Activated T-helper 1 cell treated with Interleukin-2 at 50 U/mL for 16 hours (primary cell): ENCODE results near the gene PRR5L.

Experiments
- DNase-seq: peaks from one replicate; pipeline ENCODE4 v3.0.0-alpha.2; 2020; ENCODE audit warnings: low read depth

The PRR5L gene

DNA sequence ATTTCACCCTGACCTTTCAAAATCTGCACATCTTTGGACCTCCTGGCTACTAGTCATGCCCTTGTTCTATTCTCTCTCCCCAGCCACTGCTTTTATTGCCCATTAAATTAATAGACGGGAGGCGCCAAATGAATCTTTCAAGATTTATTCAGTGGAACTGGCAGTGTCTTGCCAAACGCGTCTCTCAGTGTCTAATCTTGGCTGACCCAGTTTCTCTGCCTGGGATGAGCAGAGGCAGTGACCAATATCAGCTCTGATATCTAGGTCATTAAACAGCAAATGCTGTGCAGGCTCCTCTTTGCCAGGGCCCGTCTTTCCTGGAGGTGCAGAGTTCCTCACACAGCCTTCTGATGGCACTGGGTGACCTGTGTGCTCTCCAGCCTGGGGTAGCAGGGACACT, 140.0 kb downstream of the PRR5L start:
- no peak for DNase-seq

DNA sequence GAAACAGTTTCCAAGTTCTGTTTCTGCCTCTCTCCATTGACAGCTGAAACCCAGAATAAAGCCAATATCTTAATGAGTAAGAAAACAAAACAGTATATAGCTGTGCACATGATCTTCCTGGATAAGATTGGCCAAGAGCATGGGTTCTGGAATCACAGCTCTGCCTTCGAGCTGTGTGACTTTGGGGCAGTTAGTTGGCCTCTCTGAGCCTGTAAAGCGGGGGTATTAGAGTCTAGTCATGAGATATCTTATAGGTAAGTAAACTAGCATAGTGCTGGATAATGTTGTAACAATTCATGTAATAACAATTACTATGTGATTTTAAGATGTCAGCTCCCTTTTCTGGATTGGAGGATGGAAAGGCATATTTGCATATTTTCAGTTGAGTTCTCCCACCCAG, 140.5 kb downstream of the PRR5L start:
- DNase-seq: no peak

DNA sequence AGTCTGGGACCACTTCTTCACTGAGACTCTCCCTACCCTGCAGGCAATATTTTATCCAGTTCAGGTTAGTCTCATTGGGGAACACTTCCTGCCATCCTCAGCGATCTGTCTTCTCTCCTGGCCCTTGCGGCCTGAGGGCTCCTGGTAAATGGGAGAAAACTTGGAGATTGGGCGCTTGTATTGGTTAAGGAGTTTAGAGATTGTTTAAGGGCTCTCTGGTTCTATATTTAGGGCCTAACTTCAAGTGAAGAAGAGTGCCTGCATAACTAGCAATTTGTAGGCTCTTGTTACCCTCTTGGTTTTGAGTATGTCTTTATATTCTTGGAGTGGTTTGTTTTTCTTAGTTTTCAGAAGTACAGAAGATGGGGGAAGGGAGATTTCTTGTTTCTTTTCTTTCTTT, 141.3 kb downstream of the PRR5L start:
- no peak for DNase-seq

DNA sequence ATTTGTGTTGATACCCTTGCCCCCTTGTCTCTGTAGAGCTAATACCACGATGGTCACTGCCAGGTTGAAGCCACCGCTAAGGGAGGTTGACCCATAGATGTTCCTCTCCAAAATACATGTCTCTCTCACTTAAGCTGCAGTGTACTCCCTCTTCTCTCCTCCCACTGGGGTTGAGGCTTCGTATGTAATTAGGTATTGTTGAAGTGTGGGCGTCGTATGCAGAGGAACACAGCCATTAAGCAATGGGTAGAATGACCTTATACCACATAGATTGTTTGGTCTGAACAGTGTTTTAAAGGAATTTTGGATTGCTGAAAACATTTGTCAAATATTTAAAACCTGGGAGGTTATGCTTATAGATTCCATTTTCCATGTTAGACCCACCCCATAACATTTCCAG, 142.0 kb downstream of the PRR5L start:
- no peak for DNase-seq

DNA sequence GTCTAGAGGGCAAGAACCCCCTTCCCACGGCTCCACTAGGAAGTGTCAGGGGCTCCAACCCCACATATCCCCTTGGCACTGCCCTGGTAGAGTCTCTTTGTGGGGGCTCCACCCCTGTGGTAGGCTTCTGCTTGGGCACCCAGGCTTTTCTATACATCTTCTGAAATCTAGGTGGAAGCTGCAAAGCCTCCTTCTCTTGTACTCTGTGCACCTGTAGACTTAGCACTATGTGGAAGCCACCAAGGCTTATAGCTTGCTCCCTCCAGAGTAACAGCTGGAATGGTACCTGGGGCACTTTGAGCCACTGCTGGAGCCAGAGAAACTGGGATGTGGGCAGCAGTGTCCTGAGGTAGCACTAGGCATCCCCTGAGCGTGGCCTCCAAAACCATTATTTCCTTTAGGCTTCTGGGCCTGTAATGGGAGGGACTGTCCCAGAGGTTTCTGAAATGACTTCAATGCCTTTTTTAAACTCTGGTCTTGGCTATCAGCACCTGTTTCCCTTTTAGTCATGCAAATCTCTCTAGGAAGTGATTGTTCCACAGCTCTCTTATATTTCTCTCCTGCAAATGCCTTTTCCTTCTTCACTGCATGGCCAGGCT, 145.6 kb downstream of the PRR5L start:
- no peak for DNase-seq

DNA sequence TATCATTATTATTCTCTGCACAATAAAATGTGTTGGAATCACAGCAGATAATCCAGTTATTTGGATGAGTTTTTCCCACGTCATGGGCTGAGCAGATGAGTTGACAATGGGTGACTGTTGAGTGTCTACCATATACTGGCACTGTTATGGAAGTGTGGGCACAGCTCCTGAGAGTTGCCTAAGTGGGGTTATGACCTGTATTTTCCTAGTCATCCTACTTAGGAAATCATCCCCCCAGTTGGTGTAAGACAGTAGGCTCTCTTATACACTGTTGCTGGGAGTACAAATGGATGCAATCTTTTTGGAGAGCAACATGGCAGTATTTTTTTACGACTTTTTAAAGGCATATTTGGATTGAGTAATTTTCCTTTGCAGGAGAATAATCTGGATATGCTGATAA, 147.6 kb downstream of the PRR5L start:
- DNase-seq: no peak

DNA sequence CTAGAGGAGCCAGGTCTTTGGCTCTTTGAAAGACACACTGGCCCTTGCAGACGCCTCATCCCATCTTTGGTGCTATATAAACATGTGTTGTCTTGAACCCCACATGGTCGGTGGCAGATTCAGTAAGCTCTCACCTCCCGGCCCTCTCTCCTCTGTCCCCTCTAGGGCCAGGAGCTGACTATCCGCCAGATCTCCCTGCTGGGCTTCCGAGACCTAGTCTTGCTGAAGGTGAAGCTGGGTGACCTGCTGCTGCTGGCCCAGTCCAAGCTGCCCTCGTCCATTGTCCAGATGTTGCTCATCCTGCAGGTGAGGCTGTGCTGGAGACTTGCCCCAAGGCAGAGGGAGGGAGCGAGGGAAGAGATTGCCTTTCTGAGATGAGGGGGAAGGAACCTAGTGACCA, 150.0 kb downstream of the PRR5L start:
- DNase-seq: no peak

DNA sequence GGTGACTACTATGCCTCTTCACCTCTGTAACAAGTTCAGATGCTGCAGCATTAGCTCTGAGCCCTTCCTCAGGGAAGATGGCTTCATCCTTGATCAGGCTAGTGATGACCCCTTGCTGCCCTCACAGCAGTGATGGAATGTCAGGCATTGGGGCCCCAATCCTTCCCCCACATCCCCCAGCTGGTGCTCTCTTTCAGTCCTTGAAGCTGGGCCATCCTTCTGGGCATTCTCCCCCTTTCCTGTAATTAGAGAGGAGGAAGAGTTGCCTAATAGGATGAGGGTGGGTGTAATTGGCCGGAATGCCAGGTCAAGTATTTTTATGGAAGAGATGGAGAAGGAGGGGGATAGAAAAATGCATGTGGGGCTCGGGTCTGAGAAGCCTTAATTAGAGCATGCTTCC, 151.4 kb downstream of the PRR5L start:
- DNase-seq: no peak

DNA sequence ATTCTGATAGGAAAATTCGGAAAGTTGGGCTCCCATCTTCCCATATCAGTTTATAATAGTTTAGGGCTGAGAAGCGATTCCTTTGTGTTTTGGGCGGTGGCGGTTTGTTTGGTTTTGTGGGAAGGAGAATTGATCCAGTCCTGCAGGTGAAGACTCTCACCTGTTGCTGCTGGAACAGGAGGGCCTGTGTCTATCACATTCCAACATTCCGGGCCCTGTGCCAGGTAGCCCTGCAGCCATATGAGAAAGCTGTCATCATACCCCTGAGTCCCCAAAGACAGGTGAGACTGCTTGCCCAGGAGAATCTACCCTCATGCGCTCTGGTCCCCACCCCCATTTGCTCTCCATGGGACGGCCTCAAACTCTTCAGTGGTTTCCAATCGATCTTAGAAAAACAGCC, 151.9 kb downstream of the PRR5L start:
- no peak for DNase-seq

DNA sequence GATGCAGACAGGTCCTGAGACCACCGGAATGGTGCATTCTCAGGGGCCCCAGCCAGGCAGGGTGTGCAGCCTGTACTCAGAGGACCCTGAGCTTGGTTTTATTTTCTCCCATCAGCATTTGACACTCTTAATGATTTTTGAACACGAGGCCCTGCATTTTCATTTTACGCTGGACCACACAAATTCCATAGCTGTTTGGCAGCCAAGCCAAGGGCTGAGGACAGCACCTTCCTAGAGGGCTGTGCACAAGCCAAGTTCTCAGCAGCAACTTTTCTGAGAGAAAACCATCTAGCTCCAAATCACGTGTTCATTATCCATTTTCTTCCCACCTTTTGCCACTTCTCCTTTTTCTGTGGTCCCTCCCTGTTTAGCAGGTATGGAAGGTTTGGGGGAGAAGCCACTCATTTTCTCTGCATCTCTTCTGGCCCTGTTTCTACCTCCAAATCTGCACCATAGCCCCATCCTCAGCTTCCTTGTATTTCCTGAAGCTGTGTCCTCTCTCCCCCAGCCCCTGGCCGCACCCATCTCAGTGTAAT, 153.5 kb downstream of the PRR5L start:
- no peak for DNase-seq

DNA sequence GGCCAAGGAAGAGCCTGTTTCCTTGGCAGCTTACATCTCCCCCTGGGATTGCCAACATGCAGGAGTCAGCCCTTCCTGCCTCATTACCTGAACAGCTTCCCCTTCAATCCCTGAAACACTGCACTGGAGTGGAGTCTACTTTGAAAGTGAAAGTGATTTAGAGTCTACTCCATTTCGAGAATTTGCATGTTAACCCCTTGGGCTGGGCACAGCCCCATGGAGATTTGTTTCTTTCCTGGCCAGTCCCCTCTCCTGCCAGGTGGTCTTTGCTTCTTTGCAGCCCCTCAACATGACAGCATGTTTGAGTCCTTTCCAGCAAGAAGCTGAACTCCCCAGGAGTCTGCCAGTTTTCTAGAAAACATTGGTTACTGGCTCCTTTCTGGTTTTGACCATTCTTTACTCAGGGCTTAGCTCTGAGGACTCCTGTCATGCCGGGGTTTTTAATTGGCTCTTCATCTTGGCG, 154.1 kb downstream of the PRR5L start:
- DNase-seq: no peak

DNA sequence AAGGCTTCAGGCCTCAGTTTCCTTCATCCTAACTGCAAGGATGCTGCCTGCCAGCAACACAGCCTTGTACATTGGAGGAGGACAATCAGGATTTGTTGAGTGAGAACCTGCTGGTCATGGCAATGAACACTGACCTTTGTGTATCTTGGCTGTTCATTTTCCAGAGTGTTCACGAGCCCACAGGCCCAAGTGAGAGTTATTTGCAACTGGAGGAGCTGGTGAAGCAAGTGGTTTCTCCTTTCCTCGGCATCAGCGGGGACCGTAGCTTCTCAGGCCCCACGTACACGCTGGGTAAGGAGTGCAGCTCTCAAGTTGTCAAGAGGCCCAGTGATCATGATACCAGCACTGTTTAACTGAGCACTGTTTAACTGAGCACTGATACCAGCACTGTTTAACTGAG, 155.0 kb downstream of the PRR5L start:
- DNase-seq: no peak

DNA sequence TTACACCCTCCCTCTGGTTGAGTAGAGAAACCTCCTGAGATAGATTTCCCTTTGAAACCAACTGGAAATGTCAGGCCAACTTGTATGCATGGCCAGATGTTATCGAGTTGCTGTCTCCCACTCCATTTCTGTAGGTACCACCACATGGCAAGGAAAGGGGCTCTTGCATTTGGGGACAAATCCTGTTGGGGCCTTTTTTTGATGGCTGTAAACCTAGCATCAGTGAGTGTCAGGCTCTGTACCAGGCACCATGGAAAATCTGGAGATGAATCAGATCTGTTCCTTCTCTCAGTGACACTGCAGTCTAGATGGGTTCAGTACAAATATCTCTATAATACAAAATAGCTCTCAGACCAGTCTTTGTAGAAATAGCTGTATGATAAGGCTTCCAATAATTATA, 155.6 kb downstream of the PRR5L start:
- DNase-seq: no peak

DNA sequence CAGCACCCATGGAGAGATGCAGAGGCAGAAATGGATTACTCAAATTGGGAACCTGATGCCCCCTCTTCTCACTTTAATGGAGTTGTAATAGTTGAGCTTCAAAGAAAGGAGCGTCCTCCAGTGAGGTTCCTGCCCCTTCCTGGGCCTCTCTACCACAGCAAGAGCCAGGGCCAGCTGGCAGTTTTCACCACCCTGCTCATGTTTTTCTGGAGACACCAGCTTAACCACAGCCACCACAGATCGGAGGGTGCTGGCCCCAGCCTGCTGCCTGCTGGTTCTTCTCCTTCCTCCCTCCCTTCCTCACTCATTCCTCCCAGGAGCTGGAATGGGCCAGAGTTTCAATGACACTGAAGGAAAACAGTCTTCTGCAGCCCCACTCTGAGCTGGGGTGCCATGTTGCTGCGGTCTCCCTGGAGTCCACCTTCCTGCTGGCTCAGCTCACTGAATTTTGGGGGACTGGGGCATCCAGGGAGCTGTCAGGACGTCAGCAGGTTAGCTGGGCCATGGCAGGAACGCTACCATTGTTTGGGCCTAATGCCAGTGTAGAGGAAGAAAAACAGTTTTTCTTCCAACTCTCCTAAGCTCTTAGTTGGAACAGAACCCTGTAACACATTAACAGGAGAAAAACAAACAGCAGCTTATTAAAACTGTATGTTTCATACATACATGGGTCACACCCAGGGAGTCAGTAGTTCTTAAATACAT, 156.3 kb downstream of the PRR5L start:
- no peak for DNase-seq

DNA sequence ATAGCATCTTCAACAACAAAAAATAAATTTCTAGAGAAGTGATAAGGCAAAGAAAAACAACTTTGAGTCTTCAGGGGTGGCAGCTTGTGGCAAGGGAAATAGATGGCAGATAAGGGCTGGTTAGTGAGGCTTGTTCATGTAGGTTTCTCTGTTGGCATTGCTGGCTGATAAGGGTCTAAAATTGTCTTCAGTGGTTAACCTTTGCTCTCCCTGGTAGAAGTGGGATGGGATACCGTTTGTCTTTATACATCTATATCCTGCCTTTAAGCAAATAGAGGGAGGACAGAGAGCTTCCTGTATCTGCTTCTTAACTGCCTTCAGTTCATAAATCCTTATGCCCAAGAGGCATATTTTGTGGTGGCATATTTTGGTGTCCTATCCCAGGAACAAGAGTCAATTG, 156.9 kb downstream of the PRR5L start:
- no peak for DNase-seq

DNA sequence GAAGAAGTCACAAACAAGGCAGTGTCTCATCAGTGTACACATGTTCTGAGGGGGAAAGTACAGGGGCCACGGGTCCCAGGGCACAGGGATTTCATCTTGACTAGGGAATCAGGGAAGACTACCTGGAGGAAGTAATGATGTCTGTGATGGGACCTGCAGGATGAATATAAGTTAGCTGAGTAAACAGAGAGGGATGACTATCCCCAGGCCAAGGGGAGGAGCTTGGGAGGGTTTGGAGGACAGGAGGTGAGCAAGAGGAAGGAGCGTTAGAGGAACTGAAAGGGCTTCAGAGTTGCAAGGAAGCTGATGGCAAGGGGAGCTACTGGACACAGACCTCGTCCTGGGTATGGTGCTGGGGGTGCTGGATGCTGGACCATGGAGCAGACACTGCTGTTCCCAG, 157.6 kb downstream of the PRR5L start:
- DNase-seq: no peak

DNA sequence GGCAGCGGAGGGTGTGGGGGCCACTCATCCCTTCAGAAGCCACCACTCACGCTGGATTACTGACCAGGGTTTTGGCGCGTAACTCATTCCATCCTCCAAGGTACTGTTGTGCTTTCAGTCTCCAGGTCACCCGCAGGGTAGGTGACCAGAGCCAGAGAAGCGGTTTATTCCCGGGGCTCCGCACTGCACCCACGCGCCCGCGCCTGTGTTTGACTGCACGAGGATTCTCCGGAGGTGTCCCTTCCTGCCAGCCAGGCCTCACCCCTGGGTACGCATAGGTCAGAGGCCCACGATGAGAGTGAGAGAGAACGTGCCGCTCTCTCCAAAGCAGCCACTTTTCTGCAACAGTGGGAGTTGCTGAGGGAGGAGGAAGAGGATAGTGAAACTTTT, 158.5 kb downstream of the PRR5L start:
- no peak for DNase-seq

DNA sequence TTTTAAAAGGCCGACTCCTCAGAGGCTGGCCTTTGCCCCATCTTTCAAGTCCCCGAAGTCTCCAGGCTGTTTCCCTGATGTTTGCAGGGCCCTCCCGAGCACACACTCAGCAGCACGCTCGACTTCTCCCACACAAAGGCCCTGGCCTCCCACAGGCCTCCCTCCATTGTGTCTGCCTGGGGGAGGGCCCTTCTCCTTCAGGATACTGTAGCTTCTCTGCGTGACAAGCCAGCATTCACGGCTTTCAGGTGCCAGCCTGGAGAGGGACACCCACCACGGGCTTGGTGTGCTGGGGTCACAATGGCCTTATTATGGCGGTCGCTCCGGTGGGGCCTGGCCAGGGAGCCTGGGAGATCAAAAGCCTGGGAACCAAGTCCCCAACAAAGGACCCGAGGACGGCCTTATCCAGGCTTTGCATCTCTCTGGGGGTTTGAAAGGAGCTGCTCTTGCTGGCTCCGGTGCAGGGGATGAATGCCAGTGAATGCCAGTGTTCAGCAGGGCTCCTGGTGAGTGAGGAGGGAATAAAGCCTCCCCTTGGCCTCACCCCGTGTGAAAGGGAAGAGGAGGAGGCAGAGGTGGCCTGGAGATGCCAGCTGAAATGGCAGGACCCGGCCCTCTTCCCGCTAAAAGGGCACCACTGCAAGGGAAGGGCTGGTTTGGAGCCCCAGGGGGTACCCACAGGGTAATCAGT, 159.0 kb downstream of the PRR5L start:
- DNase-seq: no peak

DNA sequence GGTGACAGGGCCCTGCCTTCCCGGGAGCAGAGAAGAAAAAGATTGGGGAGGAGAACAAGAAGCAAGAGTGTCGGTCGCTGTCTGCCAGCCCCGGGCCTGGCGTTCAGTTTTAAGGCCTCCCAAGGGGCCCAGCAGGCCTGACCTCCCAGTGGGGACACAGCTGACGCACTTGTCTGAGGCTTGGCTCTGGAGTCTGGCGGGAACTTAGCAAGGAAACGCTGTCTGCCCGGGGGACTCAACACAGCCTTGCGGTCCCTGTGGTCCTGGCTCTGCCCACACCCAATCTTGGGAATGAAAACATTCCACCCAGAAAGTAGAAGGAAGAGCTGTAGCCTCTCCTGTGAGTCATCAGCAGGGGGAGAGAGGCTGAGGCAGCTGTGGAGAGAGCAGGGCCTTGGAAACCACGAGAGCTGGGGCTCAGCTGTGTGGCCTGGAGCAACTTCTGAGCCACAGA, 159.6 kb downstream of the PRR5L start:
- no peak for DNase-seq

DNA sequence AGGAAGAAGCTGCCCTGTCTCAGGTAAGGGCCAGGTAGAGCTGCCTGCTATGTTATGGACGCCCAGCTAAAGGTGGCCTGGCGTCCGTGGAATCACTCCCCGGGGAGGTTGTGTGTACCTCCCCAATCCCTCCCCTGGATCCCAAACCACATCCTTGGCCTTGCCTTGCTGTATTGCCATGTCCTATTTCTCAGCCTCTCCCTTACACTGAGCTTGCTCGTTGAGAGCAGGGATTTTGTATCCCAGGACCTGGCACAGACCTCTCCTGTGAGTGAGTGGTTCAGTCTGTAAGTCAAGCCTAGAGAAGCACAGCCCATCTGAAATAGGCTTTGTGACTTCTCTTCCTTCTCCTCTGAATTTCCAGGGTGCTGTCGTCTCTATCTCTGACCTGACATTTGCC, 160.1 kb downstream of the PRR5L start:
- DNase-seq: no peak

DNA sequence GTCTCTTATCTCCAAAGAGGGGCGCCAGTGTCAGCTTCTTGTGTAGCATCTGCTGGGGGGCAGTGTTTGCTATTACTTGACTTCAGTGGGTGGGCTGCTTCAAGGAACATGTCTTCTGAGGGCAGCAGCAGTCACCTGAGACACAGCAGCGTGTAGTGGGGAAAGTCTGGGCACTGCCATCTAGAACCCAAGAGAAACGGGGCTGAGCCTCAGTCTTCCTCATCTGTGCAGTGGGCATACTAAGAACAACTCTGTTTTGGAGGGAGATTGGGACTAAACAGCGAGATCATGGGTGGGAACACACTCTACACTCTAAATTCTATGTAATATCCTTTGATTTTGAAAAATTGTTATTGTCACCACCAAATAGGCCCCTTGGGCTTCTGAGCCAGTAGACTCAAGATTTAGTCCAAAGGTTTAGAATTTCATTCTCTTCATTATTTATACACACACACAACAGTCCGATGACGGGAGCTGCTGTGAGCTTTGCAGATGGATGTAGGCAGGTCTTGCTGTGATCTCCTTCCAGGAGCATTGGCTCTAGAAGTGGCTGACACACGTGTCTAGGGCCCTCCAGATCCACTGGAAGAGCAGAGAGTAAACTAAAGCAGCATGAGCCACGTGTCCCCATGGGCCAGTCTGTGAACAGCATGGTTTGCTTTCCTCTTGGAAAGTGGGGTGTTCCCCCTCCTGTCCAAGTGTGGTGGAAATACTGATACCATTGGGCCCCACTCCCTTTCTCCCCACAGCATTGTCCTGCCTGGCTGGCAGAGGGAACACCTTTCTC, 162.2 kb downstream of the PRR5L start:
- no peak for DNase-seq

DNA sequence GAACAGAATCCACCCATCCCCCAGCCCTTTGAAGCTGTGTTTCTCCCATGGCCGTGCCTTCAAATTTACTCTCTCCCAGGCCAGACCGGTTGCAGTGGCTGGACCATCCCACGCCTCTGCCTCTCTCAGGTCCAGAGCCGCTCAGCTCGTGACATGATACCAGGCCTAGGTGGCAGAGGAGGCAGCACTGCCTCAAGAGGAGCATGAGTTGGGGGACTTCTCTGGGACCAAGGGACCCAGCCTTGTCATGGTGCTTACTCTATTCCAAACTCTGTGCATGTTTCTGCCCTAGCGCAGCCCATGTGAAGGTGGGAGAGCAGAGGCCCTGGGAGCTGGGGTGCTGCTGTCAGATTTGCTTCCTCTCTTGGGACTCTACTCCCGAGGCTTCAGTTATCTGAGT, 163.0 kb downstream of the PRR5L start:
- no peak for DNase-seq
